ENCODE measurements around the gene PPA1. TPM values are rescaled to one million over a fixed set of nuclear protein-coding genes. Genes with fewer than 3 reads are reported as not detected.
"Not testable (repeated sequence)": the region's sequence is repeated elsewhere in the genome, so short reads cannot be mapped to it uniquely, and the experiment has no call there.

PPA1 gene
- total and polyA plus RNA-seq, 4 donors: 66.7 to 222 (median 89.9) TPM

GRCh38 chr10:70239986-70240385 is 6.8 kb upstream of the PPA1 start:
- intact Hi-C loops (cut with DNase I); H3K27me3 ChIP-seq (ENCODE audit: control insufficient read depth in 1 of 2, insufficient read depth in 2 of 2, low read length in 1 of 2); H3K27ac ChIP-seq (ENCODE audit: low read depth in 1 of 2, low read length in 2 of 2); H3K4me1 ChIP-seq (ENCODE audit: control insufficient read depth in 1 of 2, insufficient read depth in 2 of 2, low read length in 2 of 2); H3K9me3 ChIP-seq (ENCODE audit: control insufficient read depth, low read length); H3K4me3 ChIP-seq (ENCODE audit: low read length in 2 of 2); ATAC-seq (ENCODE audit: low FRiP score); H3K36me3 ChIP-seq (ENCODE audit: control insufficient read depth in 1 of 2, insufficient read depth in 2 of 2, low read length in 1 of 2); DNase-seq: not testable (repeated sequence)
- 88 to 93% methylated on average over 19 to 21 of the region's 21 CpGs for WGBS, 2 donors

GRCh38 chr10:70239077-70239976 is 6.1 kb upstream of the PPA1 start:
- H3K27ac ChIP-seq (ENCODE audit: low read depth in 1 of 2, low read length in 2 of 2); H3K4me1 ChIP-seq (ENCODE audit: control insufficient read depth in 1 of 2, insufficient read depth in 2 of 2, low read length in 2 of 2); H3K27me3 ChIP-seq (ENCODE audit: control insufficient read depth in 1 of 2, insufficient read depth in 2 of 2, low read length in 1 of 2); H3K36me3 ChIP-seq (ENCODE audit: control insufficient read depth in 1 of 2, insufficient read depth in 2 of 2, low read length in 1 of 2); H3K4me3 ChIP-seq (ENCODE audit: low read length in 2 of 2); intact Hi-C loops (cut with DNase I); DNase-seq; ATAC-seq (ENCODE audit: low FRiP score); H3K9me3 ChIP-seq (ENCODE audit: control insufficient read depth, low read length): not testable (repeated sequence)
- WGBS, 2 donors: 94 to 96% methylated on average over 46 to 55 of the region's 55 CpGs

- H3K9me3 ChIP-seq (ENCODE audit: control insufficient read depth, low read length); DNase-seq; H3K4me1 ChIP-seq (ENCODE audit: control insufficient read depth in 1 of 2, insufficient read depth in 2 of 2, low read length in 2 of 2); intact Hi-C loops (cut with DNase I); H3K4me3 ChIP-seq (ENCODE audit: low read length in 2 of 2); ATAC-seq (ENCODE audit: low FRiP score); H3K27ac ChIP-seq (ENCODE audit: low read depth in 1 of 2, low read length in 2 of 2); H3K27me3 ChIP-seq (ENCODE audit: control insufficient read depth in 1 of 2, insufficient read depth in 2 of 2, low read length in 1 of 2); H3K36me3 ChIP-seq (ENCODE audit: control insufficient read depth in 1 of 2, insufficient read depth in 2 of 2, low read length in 1 of 2): not testable (repeated sequence)
- WGBS, 2 donors: 88% methylated on average over 6 of the region's 6 CpGs
Measured at GRCh38 chr10:70237958-70238536, 4.8 kb upstream of the PPA1 start.

- no peaks in the 10 kb centered on the region for H3K9me3 ChIP-seq (ENCODE audit: control insufficient read depth, low read length)
- DNase-seq (no peak), ATAC-seq (ENCODE audit: low FRiP score) (no peak)
- 86 to 88% methylated on average over 18 of the region's 18 CpGs for WGBS, 2 donors
- H3K4me1 ChIP-seq (ENCODE audit: control insufficient read depth in 1 of 2, insufficient read depth in 2 of 2, low read length in 2 of 2): no peaks in the 10 kb centered on the region
- no peak overlapping the region for H3K27ac ChIP-seq (ENCODE audit: low read depth in 1 of 2, low read length in 2 of 2)
- intact Hi-C loops (cut with DNase I): loop anchor here in 1 of 2 donors (5.0 kb wide), 1 partner anchor 62 kb away; no protein-coding TSS in a partner anchor
- H3K36me3 ChIP-seq (ENCODE audit: control insufficient read depth in 1 of 2, insufficient read depth in 2 of 2, low read length in 1 of 2): no peaks in the 10 kb centered on the region
- no peaks in the 10 kb centered on the region for H3K27me3 ChIP-seq (ENCODE audit: control insufficient read depth in 1 of 2, insufficient read depth in 2 of 2, low read length in 1 of 2)
- no peak overlapping the region for H3K4me3 ChIP-seq (ENCODE audit: low read length in 2 of 2)
Measured at GRCh38 chr10:70234668-70235447, 1.6 kb upstream of the PPA1 start.

- intact Hi-C loops (cut with DNase I): loop anchor here in 1 of 2 donors (5.0 kb wide), 1 partner anchor 63 kb away; no protein-coding TSS in a partner anchor
- Histone ChIP-seq H3K4me3 (ENCODE audit: low read length in 2 of 2) (peak overlapping the region in 1 of 2 donors; percentile 1), H3K36me3 (ENCODE audit: control insufficient read depth in 1 of 2, insufficient read depth in 2 of 2, low read length in 1 of 2) (no peaks in the 10 kb centered on the region), H3K4me1 (ENCODE audit: control insufficient read depth in 1 of 2, insufficient read depth in 2 of 2, low read length in 2 of 2) (no peaks in the 10 kb centered on the region), H3K27ac (ENCODE audit: low read depth in 1 of 2, low read length in 2 of 2) (no peak overlapping the region), H3K9me3 (ENCODE audit: control insufficient read depth, low read length) (no peaks in the 10 kb centered on the region), H3K27me3 (ENCODE audit: control insufficient read depth in 1 of 2, insufficient read depth in 2 of 2, low read length in 1 of 2) (no peaks in the 10 kb centered on the region)
- no peak for DNase-seq
- ATAC-seq (ENCODE audit: low FRiP score): no peak
- WGBS, 2 donors: 22 to 25% methylated on average over 8 of the region's 8 CpGs
Measured at GRCh38 chr10:70233939-70234300, 691 bp upstream of the PPA1 start.

- intact Hi-C loops (cut with DNase I): loop anchor here in 1 of 2 donors (5.0 kb wide), 1 partner anchor 65 kb away; no protein-coding TSS in a partner anchor
Measured at GRCh38 chr10:70232859-70233108, 445 bp downstream of the PPA1 start.

GRCh38 chr10:70232155-70232858 is 922 bp downstream of the PPA1 start:
- intact Hi-C loops (cut with DNase I): loop anchor here in 1 of 2 donors (5.0 kb wide), 1 partner anchor 65 kb away; no protein-coding TSS in a partner anchor
- DNase-seq: no peak
- peak overlapping the region; percentile 55 to 75 for H3K4me3 ChIP-seq (ENCODE audit: low read length in 2 of 2)
- 8 to 11% methylated on average over 39 of the region's 39 CpGs for WGBS, 2 donors
- H3K27me3 ChIP-seq (ENCODE audit: control insufficient read depth in 1 of 2, insufficient read depth in 2 of 2, low read length in 1 of 2): no peaks in the 10 kb centered on the region
- H3K9me3 ChIP-seq (ENCODE audit: control insufficient read depth, low read length): no peaks in the 10 kb centered on the region
- no peak overlapping the region for H3K27ac ChIP-seq (ENCODE audit: low read depth in 1 of 2, low read length in 2 of 2)
- peaks cover 0 to 1% of the 10 kb centered on the region in 2 donors for H3K4me1 ChIP-seq (ENCODE audit: control insufficient read depth in 1 of 2, insufficient read depth in 2 of 2, low read length in 2 of 2)
- no peak for ATAC-seq (ENCODE audit: low FRiP score)
- no peaks in the 10 kb centered on the region for H3K36me3 ChIP-seq (ENCODE audit: control insufficient read depth in 1 of 2, insufficient read depth in 2 of 2, low read length in 1 of 2)

More at GRCh38 chr10:70232859-70233108, 445 bp downstream of the PPA1 start:
- peaks cover 0 to 1% of the 10 kb centered on the region in 2 donors for H3K4me1 ChIP-seq (ENCODE audit: control insufficient read depth in 1 of 2, insufficient read depth in 2 of 2, low read length in 2 of 2)
- H3K27ac ChIP-seq (ENCODE audit: low read depth in 1 of 2, low read length in 2 of 2): no peak overlapping the region
- no peaks in the 10 kb centered on the region for H3K36me3 ChIP-seq (ENCODE audit: control insufficient read depth in 1 of 2, insufficient read depth in 2 of 2, low read length in 1 of 2)
- 0% methylated on average over 13 to 18 of the region's 18 CpGs for WGBS, 2 donors
- H3K9me3 ChIP-seq (ENCODE audit: control insufficient read depth, low read length): no peaks in the 10 kb centered on the region
- peak overlapping the region; percentile 55 to 75 for H3K4me3 ChIP-seq (ENCODE audit: low read length in 2 of 2)
- ATAC-seq (ENCODE audit: low FRiP score) (no peak), DNase-seq (no peak)
- no peaks in the 10 kb centered on the region for H3K27me3 ChIP-seq (ENCODE audit: control insufficient read depth in 1 of 2, insufficient read depth in 2 of 2, low read length in 1 of 2)

- no peaks in the 10 kb centered on the region for H3K36me3 ChIP-seq (ENCODE audit: control insufficient read depth in 1 of 2, insufficient read depth in 2 of 2, low read length in 1 of 2)
- H3K4me3 ChIP-seq (ENCODE audit: low read length in 2 of 2): no peak overlapping the region
- H3K4me1 ChIP-seq (ENCODE audit: control insufficient read depth in 1 of 2, insufficient read depth in 2 of 2, low read length in 2 of 2): peaks cover 0 to 1% of the 10 kb centered on the region in 2 donors
- intact Hi-C loops (cut with DNase I): no loop called here
- WGBS, 2 donors: 63 to 65% methylated on average over 1 of the region's 1 CpG
- no peak for DNase-seq
- H3K27me3 ChIP-seq (ENCODE audit: control insufficient read depth in 1 of 2, insufficient read depth in 2 of 2, low read length in 1 of 2): no peaks in the 10 kb centered on the region
- no peak overlapping the region for H3K27ac ChIP-seq (ENCODE audit: low read depth in 1 of 2, low read length in 2 of 2)
- H3K9me3 ChIP-seq (ENCODE audit: control insufficient read depth, low read length): no peaks in the 10 kb centered on the region
- no peak for ATAC-seq (ENCODE audit: low FRiP score)
Measured at GRCh38 chr10:70228491-70228890, 4.7 kb downstream of the PPA1 start.

Data from aorta (tissue), 5 donors.